GM12865 (cell line): Measurements from ENCODE around the gene NEDD1.
A peak's percentile ranks its signal among the peaks of the same experiment; 100 is the strongest.

Experiments
- DNase-seq: peaks from one replicate; pipeline ENCODE4 v3.0.0; 2010; ENCODE audit warnings: low read depth
- H3K4me3 ChIP-seq: 2 replicates; pipeline ENCODE4 v1.5.1; 2011; ENCODE audit warnings: mild to moderate bottlenecking, low read depth, low read length, control low read depth
- TF ChIP-seq, protein P1 (sequence below): IDR thresholded peaks from 2 replicates; pipeline ENCODE4 v1.5.1; 2011; ENCODE audit warnings: low read length, control low read depth, low read depth, inconsistent platforms; ENCODE audit not compliant: insufficient read depth; ENCODE audit errors: missing control alignments

NEDD1 gene, protein sequence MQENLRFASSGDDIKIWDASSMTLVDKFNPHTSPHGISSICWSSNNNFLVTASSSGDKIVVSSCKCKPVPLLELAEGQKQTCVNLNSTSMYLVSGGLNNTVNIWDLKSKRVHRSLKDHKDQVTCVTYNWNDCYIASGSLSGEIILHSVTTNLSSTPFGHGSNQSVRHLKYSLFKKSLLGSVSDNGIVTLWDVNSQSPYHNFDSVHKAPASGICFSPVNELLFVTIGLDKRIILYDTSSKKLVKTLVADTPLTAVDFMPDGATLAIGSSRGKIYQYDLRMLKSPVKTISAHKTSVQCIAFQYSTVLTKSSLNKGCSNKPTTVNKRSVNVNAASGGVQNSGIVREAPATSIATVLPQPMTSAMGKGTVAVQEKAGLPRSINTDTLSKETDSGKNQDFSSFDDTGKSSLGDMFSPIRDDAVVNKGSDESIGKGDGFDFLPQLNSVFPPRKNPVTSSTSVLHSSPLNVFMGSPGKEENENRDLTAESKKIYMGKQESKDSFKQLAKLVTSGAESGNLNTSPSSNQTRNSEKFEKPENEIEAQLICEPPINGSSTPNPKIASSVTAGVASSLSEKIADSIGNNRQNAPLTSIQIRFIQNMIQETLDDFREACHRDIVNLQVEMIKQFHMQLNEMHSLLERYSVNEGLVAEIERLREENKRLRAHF

DNA sequence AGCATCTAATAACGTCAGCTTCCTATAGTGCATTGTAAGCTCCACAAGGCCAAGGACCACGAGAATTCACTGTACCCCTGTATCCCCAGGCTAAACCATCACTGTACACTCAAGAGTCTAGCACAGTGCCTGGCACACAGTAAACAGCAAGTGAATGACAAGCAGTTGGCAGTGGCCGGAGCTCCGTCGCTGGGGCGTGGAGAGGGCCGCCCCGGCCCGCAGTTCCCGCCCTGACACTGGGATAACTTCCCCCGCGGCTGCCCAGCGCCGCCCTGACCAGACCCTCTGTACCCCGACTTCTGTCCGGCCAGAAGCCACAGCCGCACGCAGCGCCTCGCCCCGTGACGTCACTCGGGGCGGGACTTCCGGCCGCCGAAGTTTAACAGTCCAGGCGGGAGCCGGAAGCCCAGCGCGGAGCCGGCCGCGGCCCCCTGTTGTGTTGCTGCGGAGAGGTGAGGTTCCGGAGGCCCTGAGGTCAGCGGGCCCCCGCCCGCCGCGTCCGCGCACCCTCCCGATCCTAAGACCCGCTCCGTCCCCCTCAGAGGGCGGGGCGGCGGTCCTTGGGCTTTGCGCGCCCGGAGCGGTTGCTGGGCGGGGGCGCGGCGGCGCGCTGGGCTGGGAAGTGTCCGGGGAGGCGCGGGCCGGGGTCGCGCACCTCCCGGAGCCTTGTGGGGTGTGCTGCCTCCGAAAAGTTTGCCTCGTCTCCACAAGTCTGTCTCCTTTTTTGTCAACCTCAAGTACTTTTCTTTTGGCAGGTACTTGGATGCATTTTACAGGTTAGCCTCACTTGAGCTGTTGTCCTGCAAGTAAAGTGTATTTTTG lies at the start of gene NEDD1:
NEDD1 (plus strand) TSS at position 409 of the 822 bp plus-strand sequence. CDS start 2,503 bp downstream, outside the sequence.
- TF ChIP-seq, protein P1, sequence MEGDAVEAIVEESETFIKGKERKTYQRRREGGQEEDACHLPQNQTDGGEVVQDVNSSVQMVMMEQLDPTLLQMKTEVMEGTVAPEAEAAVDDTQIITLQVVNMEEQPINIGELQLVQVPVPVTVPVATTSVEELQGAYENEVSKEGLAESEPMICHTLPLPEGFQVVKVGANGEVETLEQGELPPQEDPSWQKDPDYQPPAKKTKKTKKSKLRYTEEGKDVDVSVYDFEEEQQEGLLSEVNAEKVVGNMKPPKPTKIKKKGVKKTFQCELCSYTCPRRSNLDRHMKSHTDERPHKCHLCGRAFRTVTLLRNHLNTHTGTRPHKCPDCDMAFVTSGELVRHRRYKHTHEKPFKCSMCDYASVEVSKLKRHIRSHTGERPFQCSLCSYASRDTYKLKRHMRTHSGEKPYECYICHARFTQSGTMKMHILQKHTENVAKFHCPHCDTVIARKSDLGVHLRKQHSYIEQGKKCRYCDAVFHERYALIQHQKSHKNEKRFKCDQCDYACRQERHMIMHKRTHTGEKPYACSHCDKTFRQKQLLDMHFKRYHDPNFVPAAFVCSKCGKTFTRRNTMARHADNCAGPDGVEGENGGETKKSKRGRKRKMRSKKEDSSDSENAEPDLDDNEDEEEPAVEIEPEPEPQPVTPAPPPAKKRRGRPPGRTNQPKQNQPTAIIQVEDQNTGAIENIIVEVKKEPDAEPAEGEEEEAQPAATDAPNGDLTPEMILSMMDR, result no peak
- H3K4me3 ChIP-seq, result peak within 1 kb of the TSS; percentile 76
- peak; percentile 92 for DNase-seq

DNA sequence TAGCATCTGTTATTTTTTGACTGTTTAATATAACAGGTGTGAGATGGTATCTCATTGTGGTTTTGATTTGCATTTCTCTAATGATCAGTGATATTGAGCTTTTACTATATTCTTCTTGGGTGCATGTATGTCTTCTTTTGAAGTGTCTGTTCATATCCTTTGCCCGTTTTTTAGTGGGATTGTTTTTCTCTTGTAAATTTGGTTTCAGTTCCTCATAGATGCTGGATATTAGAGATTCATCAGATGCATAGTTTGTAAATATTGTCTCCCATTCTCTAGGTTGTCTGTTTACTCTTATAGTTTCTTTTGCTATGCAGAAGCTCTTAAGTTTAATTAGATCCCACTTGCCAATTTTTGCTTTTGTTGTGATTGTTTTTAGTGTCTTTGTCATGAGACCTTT lies 48.9 kb upstream of the NEDD1 start:
- TF ChIP-seq, protein P1, result no peak
- no peak overlapping the region for H3K4me3 ChIP-seq
- no peak for DNase-seq

DNA sequence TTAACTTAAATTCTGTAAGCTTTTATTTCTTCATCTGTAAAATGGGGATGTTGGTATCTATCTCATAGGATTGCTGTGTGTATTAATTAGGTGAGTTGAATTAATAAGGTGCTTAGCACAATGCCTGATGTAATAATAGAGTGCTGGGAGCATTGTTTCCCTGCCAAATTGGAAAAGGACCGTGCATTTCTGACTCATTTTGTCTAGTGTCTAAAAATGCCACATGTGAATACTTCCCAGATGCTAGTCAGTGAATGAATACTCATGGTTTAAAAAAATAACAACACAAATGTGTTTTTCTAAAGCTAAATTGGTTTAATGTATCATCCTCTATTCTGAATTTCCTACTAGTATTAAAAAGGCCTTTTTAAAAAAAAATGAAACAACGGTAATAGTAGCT lies 45.4 kb upstream of the NEDD1 start:
- H3K4me3 ChIP-seq, result no peak overlapping the region
- DNase-seq, result no peak
- TF ChIP-seq, protein P1, result no peak

DNA sequence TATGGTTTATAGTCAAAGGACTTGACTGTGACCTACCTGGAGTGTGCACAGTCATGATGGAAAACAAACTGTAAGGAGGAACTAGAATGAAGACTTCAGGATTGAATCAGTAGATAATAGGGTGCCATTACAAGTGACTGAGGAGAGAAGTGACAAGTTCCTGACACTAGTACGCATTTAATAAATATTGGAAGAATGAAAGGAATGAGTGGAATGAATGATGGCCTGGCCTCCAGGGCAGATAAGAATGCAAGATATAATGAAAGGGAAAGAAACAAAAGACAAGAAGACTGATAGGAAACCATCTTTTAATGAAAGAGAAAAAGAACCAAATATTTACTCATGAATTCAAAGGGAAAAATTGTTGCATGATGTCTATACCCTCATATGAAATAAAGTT lies 44.7 kb upstream of the NEDD1 start:
- no peak overlapping the region for H3K4me3 ChIP-seq
- TF ChIP-seq, protein P1, result no peak
- DNase-seq, result no peak

DNA sequence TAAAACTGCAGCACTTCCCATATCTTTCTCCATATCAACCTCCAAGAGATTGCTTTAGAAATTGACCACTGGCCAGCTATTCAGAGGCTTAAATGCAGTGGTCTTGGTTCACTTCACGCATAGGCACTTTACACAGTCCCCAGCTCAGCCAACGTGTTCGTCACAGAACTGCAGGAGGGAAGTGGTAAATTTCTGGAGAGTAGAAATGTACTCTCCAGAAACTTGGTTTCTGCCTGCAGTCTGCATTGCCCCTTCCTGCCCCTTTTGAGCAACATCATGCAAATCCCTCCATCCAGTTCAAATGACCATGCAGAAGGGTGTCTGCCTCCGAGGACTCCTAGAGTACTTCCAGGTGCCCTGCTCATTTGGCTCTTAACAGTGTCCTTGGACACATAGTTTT lies 42.7 kb upstream of the NEDD1 start:
- no peak overlapping the region for H3K4me3 ChIP-seq
- no peak for DNase-seq
- TF ChIP-seq, protein P1, result no peak

DNA sequence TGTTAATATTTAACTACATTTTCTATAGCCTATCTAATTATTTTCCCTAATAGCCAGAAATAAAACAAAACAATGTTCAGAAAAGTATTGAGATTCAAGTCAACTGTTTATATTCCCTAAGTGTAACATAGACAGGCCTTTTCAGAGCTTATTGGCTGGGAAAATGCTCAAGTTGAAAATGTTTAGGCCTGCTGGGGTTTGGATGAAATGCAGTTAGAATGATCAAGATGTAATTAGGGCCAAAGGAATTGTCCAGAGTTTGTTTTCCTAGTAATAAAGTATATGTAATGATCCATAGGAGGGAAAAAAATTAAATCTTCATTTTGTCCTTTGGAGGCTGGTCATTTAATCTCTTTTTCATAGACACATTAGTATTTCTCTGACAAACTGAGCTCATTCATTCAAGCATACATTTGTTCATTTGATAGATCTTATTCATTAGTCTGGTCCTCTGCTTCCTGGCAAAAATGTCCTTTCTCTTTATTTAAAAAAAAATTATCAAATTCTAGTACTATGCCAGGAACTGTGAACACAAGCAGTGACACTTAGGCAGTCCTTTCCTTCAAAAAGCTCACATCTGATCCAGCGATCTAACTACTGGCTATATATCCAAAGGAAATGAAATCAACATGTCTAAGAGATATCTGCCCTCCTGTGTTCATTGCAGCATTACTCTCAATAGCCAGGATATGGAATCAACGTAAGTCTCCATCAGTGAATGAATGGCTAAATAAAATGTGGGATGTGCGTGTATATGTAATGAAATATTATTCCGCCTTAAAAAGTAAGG lies 40.1 kb upstream of the NEDD1 start:
- TF ChIP-seq, protein P1, result no peak
- no peak for DNase-seq

More for the DNA sequence above, 40.1 kb upstream of the NEDD1 start:
- H3K4me3 ChIP-seq, result no peak overlapping the region
